ENCODE data around the gene INSRR. TPM values are rescaled to one million over a fixed set of nuclear protein-coding genes. Genes with fewer than 3 reads are reported as not detected.

The INSRR gene
- total RNA-seq, 4 donors from 2014 or later: not detected

- Histone ChIP-seq H3K27me3 (peaks cover 0 to 65% (median 19%) of the 10 kb centered on the region in 4 donors), H3K4me3 (peak overlapping the region; percentile 52 to 66 (median 55)), H3K9me3 (no peaks in the 10 kb centered on the region), H3K27ac (replicated peaks in 1 of 4) (peak overlapping the region; percentile 80 to 91 (median 85)), H3K36me3 (no peaks in the 10 kb centered on the region), H3K4me1 (peaks cover 48 to 74% (median 70%) of the 10 kb centered on the region in 4 donors)
- intact Hi-C loops (cut with DNase I): no loop called here
- WGBS: 87% methylated on average over 5 of the region's 12 CpGs
- DNase-seq (ENCODE audit: extremely low spot score): no peak
- TF ChIP-seq POLR2AphosphoS5 (IDR thresholded peaks at IDR 0.05): peak in 1 of 2 donors; percentile 55
- TF ChIP-seq EP300 (IDR thresholded peaks at IDR 0.05): no peak
Observed at GRCh38 chr1:156894711-156895454, 36.0 kb upstream of the INSRR start.

DNA sequence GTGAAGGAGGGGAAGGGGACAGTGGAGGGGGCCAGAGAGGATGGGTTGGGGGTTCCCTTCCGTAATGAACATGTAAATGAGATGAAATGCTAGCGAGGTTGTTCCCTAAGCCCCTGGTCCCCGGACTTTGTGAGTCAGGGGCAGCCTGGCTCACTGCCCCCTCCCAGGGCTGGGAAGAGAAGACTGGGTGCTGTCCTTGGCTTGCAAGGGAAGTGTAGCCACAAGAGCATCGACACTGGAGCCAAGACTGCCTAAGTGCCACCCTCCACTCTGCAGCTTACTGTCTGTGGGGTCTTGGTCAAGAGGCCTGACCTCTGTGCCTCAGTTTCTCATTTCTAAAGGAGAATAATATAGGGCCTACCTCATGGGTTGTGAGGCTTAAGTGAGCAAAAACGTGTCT lies 35.1 kb upstream of the INSRR start:
- peaks cover 39 to 66% (median 62%) of the 10 kb centered on the region in 4 donors for H3K4me1 ChIP-seq

DNA sequence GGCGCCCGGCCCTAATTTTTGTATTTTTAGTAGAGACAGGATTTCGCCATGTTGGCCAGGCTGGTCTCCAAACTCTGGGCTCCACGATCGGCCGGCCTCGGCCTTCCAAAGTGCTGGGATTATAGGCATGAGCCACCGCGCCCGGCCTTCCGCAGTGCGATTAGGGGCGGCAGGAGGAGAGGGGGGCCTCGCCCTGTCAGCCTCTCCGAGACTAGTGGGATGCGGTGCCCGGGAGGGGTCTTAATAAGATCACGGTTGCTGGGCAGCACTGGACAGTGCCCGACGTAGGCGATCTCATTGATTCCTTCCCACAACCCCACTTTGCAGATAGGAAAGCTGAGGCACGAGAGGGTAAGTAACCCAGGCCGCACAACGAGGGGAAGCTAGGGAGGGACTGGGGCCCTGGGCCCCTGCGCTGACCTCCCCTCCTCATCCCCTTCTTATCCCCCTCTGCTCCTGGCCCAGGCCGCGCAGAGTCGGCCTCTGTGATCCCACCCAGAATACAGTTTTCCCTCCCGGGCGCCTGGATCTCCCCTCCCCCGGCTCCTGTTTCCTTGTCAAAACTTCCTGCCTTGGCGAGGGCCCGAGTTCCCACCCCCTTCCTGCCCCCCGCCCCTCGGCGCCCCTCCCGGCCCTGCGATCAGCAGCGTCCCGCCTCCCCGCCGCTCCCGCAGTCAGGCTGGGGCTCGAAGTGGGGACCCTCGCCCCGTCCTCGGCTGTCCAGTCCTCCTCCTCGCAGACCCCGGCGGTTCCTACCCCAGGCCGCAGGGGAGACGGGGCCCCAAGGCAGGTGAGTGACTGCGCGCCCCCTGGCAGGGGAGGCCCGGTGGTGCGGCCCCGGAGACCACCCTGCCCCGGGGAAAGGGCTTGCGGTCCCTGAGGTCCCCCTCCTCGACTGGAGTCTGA lies 34.4 kb upstream of the INSRR start, which contains the start of gene PEAR1:
TSS of gene PEAR1 (plus strand) at position 671 of the 906 bp plus-strand sequence. CDS start 10,209 bp downstream, outside the sequence.
- no peak for DNase-seq (ENCODE audit: extremely low spot score)
- Histone ChIP-seq H3K36me3 (no peaks in the 10 kb centered on the region), H3K27ac (replicated peaks in 1 of 4) (peak within 1 kb of the TSS; percentile 80 to 91 (median 85)), H3K4me3 (peak within 1 kb of the TSS; percentile 52 to 66 (median 55)), H3K27me3 (peaks cover 0 to 64% (median 19%) of the 10 kb centered on the region in 4 donors), H3K9me3 (no peaks in the 10 kb centered on the region), H3K4me1 (peaks cover 32 to 59% (median 57%) of the 10 kb centered on the region in 4 donors)
- 22% methylated on average over 37 of the region's 60 CpGs for WGBS
- intact Hi-C loops (cut with DNase I): no loop called here
- TF ChIP-seq EP300 (IDR thresholded peaks at IDR 0.05) (no peak), POLR2A (IDR thresholded peaks at IDR 0.05; ENCODE audit: low read depth) (no peak), POLR2AphosphoS5 (IDR thresholded peaks at IDR 0.05) (peak; percentile 43 to 70)
- TF ChIP-seq, protein P1, sequence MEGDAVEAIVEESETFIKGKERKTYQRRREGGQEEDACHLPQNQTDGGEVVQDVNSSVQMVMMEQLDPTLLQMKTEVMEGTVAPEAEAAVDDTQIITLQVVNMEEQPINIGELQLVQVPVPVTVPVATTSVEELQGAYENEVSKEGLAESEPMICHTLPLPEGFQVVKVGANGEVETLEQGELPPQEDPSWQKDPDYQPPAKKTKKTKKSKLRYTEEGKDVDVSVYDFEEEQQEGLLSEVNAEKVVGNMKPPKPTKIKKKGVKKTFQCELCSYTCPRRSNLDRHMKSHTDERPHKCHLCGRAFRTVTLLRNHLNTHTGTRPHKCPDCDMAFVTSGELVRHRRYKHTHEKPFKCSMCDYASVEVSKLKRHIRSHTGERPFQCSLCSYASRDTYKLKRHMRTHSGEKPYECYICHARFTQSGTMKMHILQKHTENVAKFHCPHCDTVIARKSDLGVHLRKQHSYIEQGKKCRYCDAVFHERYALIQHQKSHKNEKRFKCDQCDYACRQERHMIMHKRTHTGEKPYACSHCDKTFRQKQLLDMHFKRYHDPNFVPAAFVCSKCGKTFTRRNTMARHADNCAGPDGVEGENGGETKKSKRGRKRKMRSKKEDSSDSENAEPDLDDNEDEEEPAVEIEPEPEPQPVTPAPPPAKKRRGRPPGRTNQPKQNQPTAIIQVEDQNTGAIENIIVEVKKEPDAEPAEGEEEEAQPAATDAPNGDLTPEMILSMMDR (IDR thresholded peaks at IDR 0.05): no peak

More for the DNA sequence above, 35.1 kb upstream of the INSRR start:
- TF ChIP-seq, protein P1 (IDR thresholded peaks at IDR 0.05): no peak
- no peak for TF ChIP-seq POLR2A (IDR thresholded peaks at IDR 0.05; ENCODE audit: low read depth)
- TF ChIP-seq POLR2AphosphoS5 (IDR thresholded peaks at IDR 0.05): no peak
- no peak for TF ChIP-seq EP300 (IDR thresholded peaks at IDR 0.05)
- no peak for DNase-seq (ENCODE audit: extremely low spot score)
- Histone ChIP-seq H3K27me3 (peaks cover 0 to 59% (median 19%) of the 10 kb centered on the region in 4 donors), H3K9me3 (no peaks in the 10 kb centered on the region), H3K36me3 (no peaks in the 10 kb centered on the region), H3K4me3 (peak overlapping the region; percentile 52 to 66 (median 55)), H3K27ac (replicated peaks in 1 of 4) (peak overlapping the region; percentile 80 to 91 (median 85))
- intact Hi-C loops (cut with DNase I): no loop called here
- 48% methylated on average over 5 of the region's 5 CpGs for WGBS

DNA sequence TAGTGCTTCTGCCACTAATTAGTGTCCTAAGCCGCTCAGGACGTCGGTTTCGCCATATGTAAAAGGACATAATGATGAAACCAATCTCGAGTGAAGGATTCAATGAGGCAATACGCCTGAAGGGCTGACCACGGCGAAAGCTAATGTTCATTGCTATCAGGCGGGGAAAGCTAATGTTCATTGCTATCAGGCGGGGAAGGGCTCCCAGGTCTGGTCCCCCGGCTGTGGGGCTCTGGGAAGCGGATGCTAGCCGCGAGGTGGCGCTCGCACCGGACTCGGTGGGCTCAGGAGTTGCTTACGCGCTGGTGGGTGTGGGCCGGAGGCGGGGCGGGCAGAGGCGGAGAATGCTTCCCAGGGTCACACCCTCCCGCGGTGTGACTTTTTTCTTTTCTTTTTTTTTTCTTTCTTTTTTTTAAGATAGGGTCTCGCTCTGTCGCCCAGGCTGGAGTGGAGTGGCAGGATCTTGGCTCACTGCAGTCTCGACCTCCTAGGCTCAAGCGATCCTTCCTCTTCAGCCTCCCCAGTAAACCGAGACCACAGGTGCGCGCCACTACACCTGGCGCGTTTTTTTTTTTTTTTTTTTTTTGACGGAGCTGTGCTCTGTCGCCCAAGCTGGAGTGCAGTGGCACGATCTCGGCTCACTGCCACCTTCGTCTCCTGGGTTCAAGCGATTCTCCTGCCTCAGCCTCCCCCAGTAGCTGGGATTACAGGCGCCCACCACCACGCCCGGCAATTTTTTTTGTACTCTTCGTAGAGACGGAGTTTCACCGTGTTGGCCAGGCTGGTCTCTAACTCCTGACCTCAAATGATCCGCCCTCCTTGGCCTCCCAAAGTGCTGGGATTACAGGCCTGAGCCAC lies 33.5 kb upstream of the INSRR start:
- peaks cover 0 to 67% (median 19%) of the 10 kb centered on the region in 4 donors for H3K27me3 ChIP-seq
- H3K4me1 ChIP-seq: peaks cover 28 to 55% (median 49%) of the 10 kb centered on the region in 4 donors
- H3K36me3 ChIP-seq: no peaks in the 10 kb centered on the region
- H3K27ac ChIP-seq (replicated peaks in 1 of 4): peak overlapping the region; percentile 80 to 91 (median 85)
- TF ChIP-seq, protein P1 (IDR thresholded peaks at IDR 0.05): peak; percentile 71 to 80 (median 74)
- peak; percentile 20 to 75 for TF ChIP-seq POLR2AphosphoS5 (IDR thresholded peaks at IDR 0.05)
- TF ChIP-seq POLR2A (IDR thresholded peaks at IDR 0.05; ENCODE audit: low read depth): no peak
- no peak for TF ChIP-seq EP300 (IDR thresholded peaks at IDR 0.05)
- intact Hi-C loops (cut with DNase I): no loop called here
- DNase-seq (ENCODE audit: extremely low spot score): peak; percentile 96
- peak overlapping the region; percentile 52 to 66 (median 55) for H3K4me3 ChIP-seq
- H3K9me3 ChIP-seq: no peaks in the 10 kb centered on the region
- 15% methylated on average over 46 of the region's 48 CpGs for WGBS

All from esophagus muscularis mucosa (tissue), 4 donors.